HCT116 (cell line): ENCODE data around the gene ROBO1.

ENCODE experiments used
- ATF3 ChIP-seq: IDR thresholded peaks from 2 replicates; pipeline ENCODE4 v1.6.1; 2012
- CTCF ChIP-seq, 3 experiments: fragments of 200-600 bp in 1 of 3; sonication (generic) in 1 of 3; IDR thresholded peaks in 2 of 3; conservative IDR thresholded peaks in 1 of 3; 2 replicates each; pipeline ENCODE4 v1.5.1; 2012 to 2017; ENCODE audit warnings: low read depth in 2 of 3, low read length in 2 of 3, antibody characterized with exemption in 1 of 3, borderline replicate concordance in 1 of 3, control low read depth in 1 of 3, mild to moderate bottlenecking in 1 of 3, mixed read lengths in 1 of 3, mixed run types in 1 of 3, moderate library complexity in 1 of 3; ENCODE audit not compliant: insufficient read depth in 1 of 3
- EGR1 ChIP-seq: IDR thresholded peaks from 2 replicates; pipeline ENCODE4 v1.6.1; 2012; ENCODE audit warnings: low read depth
- EZH2phosphoT487 ChIP-seq: fragments of 200-600 bp; IDR thresholded peaks from 2 replicates; pipeline ENCODE4 v1.6.1; 2018; ENCODE audit warnings: antibody characterized with exemption, borderline replicate concordance
- FOSL1 ChIP-seq: IDR thresholded peaks from 2 replicates; pipeline ENCODE4 v1.6.1; 2012; ENCODE audit warnings: low read depth
- POLR2AphosphoS5 ChIP-seq: IDR thresholded peaks from 2 replicates; pipeline ENCODE4 v1.6.1; 2011; ENCODE audit warnings: mild to moderate bottlenecking, low read depth, low read length, moderate library complexity
- REST ChIP-seq: IDR thresholded peaks from 2 replicates; pipeline ENCODE4 v1.6.1; 2012; ENCODE audit warnings: low read depth
- SIN3A ChIP-seq: IDR thresholded peaks from 2 replicates; pipeline ENCODE4 v1.6.1; 2012; ENCODE audit warnings: low read depth
- SRF ChIP-seq: IDR thresholded peaks from 2 replicates; pipeline ENCODE4 v1.6.1; 2012; ENCODE audit warnings: low read depth
- YY1 ChIP-seq: IDR thresholded peaks from 2 replicates; pipeline ENCODE4 v1.6.1; 2011; ENCODE audit warnings: low read length, low read depth, moderate library complexity, mild to moderate bottlenecking; ENCODE audit not compliant: insufficient replicate concordance; ENCODE audit errors: extremely low read depth
- ZFX ChIP-seq: fragments of 450-650 bp; IDR thresholded peaks from 2 replicates; pipeline ENCODE4 v1.6.1; 2017
- ZNF274 ChIP-seq: fragments of 200-500 bp; sonication (Bioruptor generic); IDR thresholded peaks from 2 replicates; pipeline ENCODE4 v1.6.1; 2014; ENCODE audit warnings: mild to moderate bottlenecking, low read depth, low read length, inconsistent platforms

GRCh38 chr3:79066481-79066880, 701.3 kb downstream of the ROBO1 start:
- TF ChIP-seq CTCF (IDR thresholded peaks at IDR 0.05 in 2 of 3, conservative IDR thresholded peaks at IDR 0.05 in 1 of 3; ENCODE audit: borderline replicate concordance in 1 of 3, insufficient read depth in 1 of 3, low read depth in 2 of 3, low read length in 2 of 3): no peak
- no peak for TF ChIP-seq ZFX
- no peak for TF ChIP-seq EZH2phosphoT487
- TF ChIP-seq SIN3A: no peak
- no peak for TF ChIP-seq ATF3
- TF ChIP-seq EGR1: no peak
- no peak for TF ChIP-seq REST
- TF ChIP-seq FOSL1: no peak
- no peak for TF ChIP-seq SRF
- no peak for TF ChIP-seq YY1
- TF ChIP-seq ZNF274: no peak
- TF ChIP-seq POLR2AphosphoS5: no peak
